Hippocampal formation (tissue), 2 donors: Measurements from ENCODE around the gene EPHB6.

Experiments
- DNase-seq, 2 donors: peaks; one replicate each; lab custom pipeline; 2025; lab: John Stamatoyannopoulos, UW

EPHB6 gene

DNA sequence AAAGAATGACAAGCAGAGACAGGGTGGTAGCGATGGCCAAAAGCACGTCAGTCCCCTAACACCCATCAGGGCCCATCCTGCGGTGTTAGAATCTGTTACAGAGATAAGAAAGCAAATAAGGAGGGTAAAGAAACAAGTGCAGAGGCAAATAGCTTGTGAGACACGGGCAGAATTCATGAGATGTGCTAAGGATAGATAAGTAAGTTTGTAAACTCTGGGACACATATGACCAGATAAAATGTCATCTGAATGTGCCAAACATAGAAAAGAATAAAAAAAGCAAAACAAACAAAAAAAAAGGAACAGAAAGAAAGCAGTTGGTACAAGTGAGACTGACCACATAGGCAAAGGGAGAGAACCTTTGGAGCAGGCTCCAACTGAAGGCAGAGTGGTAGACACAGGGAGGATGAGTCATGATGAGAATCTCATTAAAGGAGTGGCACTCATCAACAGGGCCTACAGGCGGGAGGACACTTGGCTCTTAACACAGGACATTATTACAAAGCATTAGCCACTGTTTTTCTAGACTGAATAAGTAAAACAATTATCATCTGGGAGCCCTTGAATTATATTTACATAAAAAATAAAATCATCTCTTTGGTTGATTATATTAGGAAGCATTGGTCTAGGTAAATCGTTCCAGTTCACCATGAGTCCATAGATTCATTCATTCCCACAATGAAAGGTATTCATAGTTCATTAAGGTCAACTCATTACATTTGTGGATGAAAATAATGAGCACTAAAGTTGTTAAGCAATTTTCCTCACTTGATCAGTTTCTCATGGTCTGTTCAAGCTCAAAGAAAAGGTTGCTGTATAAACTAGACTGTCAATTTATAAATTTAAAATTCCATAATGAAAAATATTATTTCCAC is 21.5 kb upstream of the EPHB6 start:
- no peak for DNase-seq

DNA sequence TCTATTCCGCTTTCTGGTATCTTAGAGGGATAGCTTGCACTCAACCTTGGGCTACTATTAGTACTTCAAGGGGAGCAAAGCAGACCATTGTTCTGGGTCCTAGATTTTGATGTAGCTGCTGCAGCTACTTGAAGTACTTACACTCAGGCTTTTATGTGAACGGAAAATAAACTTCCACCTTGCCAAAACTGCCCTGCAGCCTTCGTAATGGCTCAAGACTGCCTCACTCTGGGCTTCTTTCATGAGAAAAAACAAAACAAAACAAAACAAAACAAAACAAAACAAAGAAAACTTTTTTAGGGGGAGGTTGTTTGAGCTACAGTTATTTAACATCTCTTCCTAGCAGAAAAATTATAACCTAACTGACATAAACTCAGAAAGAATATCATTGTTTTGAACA is 19.4 kb upstream of the EPHB6 start:
- DNase-seq, result no peak

DNA sequence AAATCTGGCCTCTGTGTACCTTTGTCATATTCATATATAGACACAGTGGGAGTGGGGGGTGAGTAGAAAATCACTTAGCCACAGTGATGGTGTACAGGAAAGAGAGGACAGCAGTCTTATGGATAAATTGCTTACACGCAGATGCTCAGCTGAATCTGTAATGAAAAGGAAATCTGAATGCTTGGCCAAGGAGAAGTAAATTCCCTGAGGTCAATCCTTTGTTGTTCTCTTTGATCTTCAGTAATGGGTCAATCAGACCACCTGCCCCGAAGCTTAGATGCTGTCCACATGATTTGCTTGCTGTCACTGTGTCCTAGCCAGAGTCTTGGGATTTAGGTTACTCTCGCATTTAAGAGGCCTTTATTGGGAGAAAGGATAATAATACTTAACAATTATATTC is 18.4 kb upstream of the EPHB6 start:
- DNase-seq, result no peak

DNA sequence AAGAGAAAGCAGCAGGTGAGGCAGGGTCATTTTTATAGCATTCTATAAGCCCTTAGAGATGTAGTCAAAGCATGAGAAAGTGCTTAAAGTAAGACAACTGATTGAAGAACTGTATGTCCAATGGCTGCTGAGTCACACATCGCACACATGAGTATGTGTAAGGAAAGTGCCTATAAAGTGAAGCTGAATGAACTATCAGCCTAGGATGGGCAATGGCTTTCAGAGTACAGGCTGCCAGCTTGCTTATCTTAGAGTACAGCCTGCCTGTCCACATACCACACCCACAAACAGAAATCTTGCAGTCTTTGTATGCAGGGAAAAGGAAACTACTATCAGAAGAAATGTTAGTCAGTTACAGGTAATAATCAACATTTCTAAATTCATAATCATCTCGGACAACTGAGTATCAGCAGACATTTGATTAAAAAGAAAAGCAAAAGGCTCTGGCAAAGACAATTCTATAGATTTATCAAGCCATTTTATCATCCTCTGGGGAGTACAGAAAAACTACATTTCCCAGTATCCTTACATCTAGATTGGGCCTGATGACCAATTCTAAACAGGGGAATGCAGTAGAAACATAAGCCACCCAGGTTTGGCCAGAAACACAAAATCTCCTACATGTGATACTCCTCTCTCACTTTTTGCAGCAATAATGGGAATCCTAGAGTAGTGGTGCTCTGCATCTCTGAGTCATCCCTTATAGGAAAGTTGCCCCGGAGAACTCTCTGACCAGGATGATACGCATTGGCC is 16.2 kb upstream of the EPHB6 start:
- DNase-seq, result no peak

DNA sequence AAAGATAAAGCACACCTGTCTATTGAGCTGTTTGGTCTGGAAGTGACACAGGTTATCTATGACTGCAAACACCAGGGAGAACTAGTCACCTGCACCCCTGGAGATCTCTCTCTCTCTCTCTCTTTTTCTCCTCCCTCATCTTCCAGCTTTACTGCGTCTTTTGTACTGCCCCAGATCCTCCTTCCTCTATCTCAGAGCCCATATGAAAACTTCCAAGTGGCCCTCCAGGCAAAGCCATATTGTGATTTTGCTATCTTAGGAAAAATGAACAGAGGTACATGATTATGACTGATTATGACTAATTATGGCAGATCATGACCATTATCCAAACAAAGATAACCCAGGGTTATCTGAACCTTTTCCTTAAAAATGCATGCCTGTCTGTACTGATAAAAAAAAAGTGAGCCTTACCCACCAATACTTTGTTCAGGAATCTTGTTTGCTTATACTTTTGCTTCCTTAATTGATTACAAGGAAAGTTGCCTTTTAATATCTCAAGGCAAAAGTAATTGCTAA is 12.6 kb upstream of the EPHB6 start:
- DNase-seq, result no peak

DNA sequence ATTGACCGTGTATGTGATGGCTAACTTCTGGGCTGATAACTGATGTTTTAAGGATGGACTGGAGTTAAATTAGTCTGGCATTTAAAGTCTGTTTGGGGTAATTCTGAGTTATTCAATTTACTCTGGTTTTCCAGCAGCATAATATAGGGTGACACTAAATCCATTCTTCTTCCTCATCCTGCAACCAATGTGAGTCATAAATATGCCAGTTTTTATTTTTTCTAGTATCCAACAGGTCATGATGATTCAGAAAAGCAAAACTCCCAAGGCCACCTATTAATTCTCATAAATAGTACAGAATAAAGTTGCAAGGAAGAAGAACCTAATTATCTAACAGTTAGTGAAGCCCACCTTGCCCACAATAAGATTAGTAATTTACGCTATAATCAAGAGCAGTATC is 7.5 kb upstream of the EPHB6 start:
- DNase-seq, result no peak

DNA sequence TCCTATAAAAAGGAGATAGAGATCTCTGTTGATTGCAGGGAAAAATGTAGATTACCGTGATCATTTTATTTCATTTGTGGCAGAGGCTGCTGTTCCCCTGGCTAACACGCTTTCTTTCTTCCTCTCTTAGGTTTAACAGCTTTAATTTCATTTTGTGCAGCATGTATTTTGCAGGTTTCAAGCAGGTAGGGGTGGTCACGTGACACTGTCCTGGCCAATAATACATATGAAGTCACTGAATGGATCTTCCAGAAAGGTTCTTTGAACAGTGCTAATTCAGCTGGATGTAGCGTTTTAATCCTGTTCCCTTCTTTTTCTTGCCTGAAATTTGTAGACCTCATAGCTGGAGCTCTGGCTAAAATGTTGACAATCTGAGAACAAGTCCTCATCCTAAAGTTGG is 3.6 kb upstream of the EPHB6 start:
- DNase-seq, result no peak

DNA sequence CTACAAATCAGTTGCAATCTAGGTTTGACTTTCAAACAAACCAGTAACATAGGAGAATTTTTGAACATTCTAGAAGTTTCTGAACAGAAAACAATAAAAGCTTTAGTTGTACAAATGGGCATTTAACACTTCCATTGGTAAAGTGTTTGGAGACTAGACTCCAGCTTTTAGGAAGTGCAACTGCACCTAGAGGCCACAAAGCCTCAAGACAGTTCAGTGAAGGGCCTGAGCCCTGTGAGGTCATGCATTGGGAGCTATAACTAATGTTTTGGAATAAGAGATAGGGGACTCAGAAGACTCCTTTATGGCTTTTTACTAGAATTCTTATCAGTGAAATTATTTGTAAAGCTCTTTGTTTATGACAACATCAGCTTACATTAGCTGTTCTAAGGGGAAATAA is 3.0 kb upstream of the EPHB6 start:
- no peak for DNase-seq

DNA sequence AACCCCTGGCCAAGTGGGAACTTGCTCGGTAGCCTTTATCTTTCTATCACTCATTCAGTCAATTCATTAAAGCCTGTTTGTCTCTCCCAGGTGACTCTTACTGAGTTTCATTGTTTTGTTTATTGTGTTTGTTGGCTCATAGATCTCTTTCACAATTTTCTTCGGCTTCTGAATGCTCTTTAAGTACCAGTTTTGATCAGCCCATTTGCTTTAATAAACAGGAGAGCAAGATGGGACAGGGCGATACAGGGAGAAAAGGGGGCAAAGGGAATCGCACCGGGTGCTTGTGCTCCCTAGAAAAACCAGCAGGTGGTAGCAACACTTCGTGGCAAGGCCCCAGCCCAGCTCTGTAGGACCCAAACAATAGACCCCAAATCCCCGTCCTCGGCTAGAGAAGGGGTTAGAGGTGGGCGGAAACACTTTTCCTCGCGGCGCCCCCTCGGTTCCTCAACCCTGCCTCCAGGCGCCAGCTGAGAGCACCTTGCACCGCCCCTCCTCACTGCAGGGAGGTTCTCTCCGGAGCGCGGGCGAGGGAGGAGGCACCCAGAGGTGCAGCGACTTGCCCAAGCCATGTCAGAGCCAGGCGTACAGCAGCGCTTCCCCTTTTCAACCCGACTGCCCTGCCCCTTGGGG is 1.0 kb upstream of the EPHB6 start:
- DNase-seq, result peak; percentile 58 to 65

DNA sequence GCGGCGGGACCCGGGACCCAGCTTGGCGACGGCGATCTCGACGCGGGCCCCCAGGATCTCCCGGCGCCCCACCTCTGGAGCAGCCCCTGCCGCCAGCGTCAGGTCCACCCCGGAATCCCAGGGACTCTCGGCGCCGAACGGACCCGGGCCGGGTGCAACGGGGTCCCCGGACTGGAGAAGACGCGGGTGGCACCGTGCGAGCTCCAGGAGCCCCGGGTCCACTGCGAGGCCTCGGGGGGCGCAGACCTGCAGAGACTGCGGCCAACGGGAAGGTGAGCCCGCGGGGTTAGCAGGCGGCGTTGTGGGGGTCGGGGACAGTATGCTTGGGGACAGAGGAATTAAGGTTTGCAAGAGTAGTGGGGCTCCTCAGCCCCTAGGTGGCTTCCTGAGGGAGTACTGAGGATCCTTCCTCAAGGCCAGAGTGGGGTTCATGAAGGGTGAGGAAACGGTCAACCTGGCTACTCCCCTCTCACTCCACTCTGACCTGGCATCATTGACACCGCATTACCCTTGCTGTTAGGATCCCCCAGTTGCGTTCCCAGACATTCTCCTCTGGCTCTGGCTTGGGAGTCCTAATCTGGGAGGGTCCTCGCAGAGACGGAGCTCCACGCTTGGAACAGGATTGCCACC is 353 bp downstream of the EPHB6 start:
- DNase-seq, result no peak

DNA sequence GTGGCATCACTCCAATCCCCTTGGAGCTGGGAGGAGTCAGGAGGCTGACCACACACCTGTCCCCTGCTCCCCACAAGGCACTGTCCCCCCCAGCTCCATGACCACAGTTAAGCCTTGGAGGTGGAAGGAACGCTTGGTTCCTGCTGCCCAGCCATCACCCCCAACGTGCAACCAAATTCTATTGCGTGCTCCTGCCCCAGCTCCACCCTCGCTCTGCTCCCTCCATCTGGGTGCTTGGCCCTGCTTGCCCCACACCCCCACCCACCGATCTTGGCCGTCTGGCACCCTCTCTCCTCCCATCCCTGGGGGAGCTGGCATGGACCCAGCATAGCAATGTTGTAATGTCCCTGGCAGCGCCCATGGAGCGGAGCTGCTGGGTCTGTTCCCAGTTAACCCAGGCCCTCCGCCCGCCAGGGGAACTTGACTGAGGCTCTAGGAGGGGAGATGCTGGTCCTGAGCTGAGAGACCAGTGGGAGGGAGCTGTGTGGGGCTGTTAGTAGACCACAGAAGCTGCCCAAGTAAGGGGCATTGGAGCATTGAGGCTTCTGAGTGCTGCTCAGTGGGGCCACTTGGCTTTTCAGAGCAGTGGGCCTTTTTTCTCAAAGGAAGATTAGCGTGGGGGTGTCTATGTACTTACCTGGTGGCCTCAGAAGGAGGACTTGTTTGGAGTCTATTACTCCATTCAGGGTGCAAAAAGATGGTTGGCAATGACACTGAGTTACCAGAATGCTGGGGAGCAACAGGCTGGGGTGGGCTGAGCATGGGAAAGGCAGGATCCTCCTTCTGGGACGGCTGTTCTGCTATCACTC is 1.1 kb downstream of the EPHB6 start:
- peak in 1 of 2 donors; percentile 37 for DNase-seq

DNA sequence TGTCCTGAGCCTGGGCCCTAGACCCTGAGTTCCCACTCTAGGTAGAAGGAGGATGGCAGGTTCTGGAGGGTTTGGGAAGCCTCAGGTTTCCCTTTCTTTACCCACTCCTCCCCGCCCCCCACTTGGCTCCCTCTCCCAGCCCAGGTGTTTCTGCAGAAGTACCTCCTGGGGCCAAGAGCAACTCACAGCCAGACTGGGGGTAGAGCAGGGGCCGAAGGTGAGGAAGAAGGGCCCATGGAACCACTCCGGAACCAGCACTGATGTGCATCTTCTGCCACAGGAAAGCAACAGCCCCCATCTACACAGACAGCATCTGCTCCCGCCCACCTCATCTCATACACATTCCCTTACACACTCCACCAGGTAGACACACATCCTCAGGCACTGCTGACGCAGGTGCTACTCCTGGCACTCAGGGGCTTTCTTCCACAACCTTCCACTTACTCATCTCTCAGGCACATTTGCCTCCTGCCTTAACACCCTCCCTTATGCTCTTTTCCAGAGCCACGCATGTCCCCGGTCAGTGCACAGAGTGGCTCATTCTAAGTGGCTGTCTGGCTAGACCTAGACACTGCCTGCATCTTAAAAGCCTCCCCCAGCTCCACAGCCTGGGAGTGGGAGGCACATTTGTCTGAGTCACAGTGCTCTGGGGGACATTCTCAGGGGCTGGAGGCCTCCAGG is 1.8 kb downstream of the EPHB6 start:
- no peak for DNase-seq

DNA sequence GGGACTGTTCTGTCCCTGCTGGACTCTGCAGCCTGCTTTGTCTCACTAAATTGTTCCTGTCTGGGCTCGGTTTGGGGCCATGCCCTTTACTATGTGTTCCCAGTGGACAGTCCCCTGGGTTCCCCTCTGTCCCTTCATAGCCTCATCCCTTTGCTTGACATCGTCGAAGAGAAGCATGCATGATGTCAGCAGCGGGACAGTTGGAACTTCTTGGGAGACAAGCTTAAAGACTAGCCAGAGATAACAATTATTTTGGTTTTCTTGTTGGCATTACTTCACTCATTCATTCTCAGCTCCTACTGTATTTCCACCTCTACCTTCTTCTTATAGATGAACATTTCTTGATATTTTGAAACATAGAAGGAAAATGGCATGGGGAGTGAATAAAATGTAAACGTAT is 2.7 kb downstream of the EPHB6 start:
- DNase-seq, result no peak

DNA sequence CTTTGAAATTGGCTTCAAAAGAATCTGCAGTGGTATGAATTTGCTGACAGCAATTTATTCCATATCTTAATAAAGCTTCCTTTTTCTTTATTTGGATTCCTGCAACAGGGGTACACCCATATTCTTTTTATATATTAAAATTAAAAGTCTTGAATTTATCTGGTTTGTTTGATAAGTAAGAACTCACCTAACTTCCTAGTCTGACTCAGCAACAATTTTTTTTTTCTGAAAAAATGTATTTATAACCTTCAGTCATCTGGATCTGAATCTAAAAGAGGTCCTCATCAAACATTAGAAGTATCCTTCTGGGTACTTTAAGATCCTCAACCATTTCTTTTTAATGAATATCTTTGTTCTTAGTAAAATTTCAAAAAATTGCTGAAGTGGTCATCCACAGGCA is 4.5 kb downstream of the EPHB6 start:
- no peak for DNase-seq

DNA sequence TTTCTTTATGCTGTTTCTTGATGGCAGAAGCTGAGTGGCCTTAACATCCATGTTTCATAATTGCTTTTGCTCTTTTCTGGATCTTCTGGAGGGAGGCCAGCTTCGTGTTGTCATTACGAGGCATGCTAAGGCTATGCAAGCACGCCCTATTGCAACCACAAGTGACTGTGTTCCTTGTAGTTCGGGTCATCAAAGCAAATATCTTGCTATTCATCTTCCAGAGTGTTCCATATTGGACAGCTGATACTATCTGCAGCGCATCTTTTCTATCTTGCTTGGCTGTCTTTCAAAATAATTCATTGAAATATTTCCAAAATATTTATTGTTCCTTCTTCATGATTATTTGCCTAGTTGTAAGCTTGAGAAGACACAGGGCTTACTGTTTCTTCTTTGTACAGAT is 5.0 kb downstream of the EPHB6 start:
- DNase-seq, result no peak

DNA sequence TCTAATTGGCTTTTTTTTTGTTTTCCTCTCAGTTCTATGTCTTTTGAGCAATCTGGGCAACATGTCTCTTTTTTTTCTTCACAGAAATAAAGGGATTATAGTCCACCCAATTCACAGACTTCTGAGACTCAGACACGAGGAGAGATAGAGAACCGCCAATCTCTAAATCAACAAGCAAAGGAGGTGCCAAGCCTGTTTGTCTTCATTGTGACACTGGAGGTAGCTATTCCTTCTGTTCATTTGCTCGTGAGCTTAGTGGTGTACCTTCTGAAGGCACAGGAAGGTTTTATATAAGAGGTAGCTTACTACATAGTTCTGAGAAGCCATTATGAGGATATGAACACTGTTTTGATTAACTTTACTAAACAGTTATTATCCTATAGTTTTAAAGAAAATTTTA is 6.1 kb downstream of the EPHB6 start:
- DNase-seq, result no peak

DNA sequence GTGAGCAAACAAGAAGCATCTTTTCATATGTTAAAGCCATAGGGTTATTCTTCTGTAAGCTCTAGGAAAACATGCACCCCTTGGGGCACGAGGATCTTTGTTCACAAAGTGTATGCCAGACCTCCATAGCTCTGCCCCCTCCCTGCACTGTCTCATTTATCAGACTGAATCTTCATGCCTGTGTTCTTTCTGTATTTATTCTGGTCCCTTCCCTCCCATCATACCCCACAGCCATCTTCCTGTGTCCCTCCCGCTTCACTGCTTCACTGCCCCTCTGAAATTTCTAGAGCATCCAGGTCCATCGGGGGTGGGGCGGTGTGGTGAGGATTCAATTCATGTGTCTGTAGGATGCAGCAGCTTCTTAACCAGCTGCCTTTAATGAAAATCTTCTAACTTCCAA is 7.5 kb downstream of the EPHB6 start:
- DNase-seq, result no peak

DNA sequence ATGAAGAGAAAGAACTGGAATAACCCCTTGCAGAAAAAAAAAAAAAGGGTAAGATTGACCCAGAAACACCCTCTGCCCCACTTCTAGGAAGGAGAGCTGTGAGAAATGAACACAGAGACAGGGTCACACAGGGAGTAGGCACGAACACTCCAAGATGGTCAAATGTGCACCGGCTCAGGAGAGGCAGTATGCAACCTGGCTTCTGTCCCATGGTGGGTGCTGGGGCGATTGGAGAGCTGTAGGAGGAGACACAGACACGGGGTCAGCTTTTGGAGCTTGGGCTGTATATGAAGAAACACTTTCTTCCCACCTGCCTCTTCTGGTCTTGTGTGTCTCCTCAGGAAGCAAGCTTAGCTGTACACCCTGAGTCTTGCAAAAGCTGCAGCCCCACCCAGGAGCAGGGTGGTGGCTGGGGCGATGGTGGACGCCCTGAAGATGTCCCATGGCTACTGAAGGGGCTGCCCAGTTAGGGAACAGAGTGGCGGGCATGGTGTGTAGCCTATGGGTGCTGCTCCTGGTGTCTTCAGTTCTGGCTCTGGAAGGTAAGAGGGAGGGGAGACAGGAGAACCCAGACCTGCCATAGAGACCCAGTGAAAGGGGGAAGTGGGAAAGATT is 8.0 kb downstream of the EPHB6 start:
- no peak for DNase-seq

DNA sequence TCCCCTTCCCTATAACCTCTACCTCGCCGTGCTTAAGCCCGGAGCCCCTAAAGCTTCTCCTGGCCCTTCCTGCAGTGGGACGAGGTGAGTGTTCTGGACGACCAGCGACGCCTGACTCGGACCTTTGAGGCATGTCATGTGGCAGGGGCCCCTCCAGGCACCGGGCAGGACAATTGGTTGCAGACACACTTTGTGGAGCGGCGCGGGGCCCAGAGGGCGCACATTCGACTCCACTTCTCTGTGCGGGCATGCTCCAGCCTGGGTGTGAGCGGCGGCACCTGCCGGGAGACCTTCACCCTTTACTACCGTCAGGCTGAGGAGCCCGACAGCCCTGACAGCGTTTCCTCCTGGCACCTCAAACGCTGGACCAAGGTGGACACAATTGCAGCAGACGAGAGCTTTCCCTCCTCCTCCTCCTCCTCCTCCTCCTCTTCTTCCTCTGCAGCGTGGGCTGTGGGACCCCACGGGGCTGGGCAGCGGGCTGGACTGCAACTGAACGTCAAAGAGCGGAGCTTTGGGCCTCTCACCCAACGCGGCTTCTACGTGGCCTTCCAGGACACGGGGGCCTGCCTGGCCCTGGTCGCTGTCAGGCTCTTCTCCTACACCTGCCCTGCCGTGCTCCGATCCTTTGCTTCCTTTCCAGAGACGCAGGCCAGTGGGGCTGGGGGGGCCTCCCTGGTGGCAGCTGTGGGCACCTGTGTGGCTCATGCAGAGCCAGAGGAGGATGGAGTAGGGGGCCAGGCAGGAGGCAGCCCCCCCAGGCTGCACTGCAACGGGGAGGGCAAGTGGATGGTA is 9.2 kb downstream of the EPHB6 start:
- DNase-seq, result no peak
